DND-41 (cell line): ENCODE data around the gene PAPOLB.

Experiments
- ATAC-seq: fragments of 200-7000 bp; cut with Tn5 transposase; 3 replicates; pipeline ENCODE4 v1.9.1; 2021; ENCODE audit warnings: low read depth; ENCODE audit not compliant: insufficient read depth
- DNase-seq: peaks from one replicate; pipeline ENCODE4 v3.0.0-alpha.2; 2020
- H2AFZ ChIP-seq: 2 replicates; pipeline ENCODE4 v1.6.0; 2012; ENCODE audit warnings: low read depth, low read length
- H3K27ac ChIP-seq: 2 replicates; pipeline ENCODE4 v1.5.1; 2012; ENCODE audit warnings: low read length, inconsistent platforms
- H3K27me3 ChIP-seq: fragments of 200-600 bp; sonication (generic); 2 replicates; pipeline ENCODE4 v1.6.0; 2012; ENCODE audit warnings: low read length, mild to moderate bottlenecking, inconsistent platforms; ENCODE audit not compliant: insufficient read depth, poor library complexity
- H3K36me3 ChIP-seq: 2 replicates; pipeline ENCODE4 v1.5.1; 2012; ENCODE audit warnings: low read length, inconsistent platforms; ENCODE audit not compliant: insufficient read depth
- H3K4me1 ChIP-seq: 2 replicates; pipeline ENCODE4 v1.5.1; 2012; ENCODE audit warnings: mild to moderate bottlenecking, low read length; ENCODE audit not compliant: insufficient read depth
- H3K4me2 ChIP-seq: 2 replicates; pipeline ENCODE4 v1.6.0; 2012; ENCODE audit warnings: mild to moderate bottlenecking, moderate library complexity, low read length, inconsistent platforms; ENCODE audit not compliant: insufficient read depth
- H3K4me3 ChIP-seq, 2 experiments: fragments of 200-600 bp in 1 of 2; shearing (Covaris generic) in 1 of 2; 2 replicates each; pipeline ENCODE4 v1.5.1; 2012 to 2016; ENCODE audit warnings: inconsistent platforms in 2 of 2, low read length in 2 of 2, mild to moderate bottlenecking in 2 of 2, low read depth in 1 of 2, moderate library complexity in 1 of 2
- H3K79me2 ChIP-seq: 2 replicates; pipeline ENCODE4 v1.6.0; 2012; ENCODE audit warnings: low read length, inconsistent platforms; ENCODE audit not compliant: insufficient read depth
- H3K9ac ChIP-seq: 2 replicates; pipeline ENCODE4 v1.6.0; 2012; ENCODE audit warnings: low read depth, mild to moderate bottlenecking, inconsistent platforms, low read length, moderate library complexity
- H3K9me3 ChIP-seq: 2 replicates; pipeline ENCODE4 v1.5.1; 2012; ENCODE audit warnings: low read length, moderate library complexity, mild to moderate bottlenecking, inconsistent platforms; ENCODE audit not compliant: insufficient read depth, severe bottlenecking
- H4K20me1 ChIP-seq: 2 replicates; pipeline ENCODE4 v1.6.0; 2012; ENCODE audit warnings: low read length; ENCODE audit not compliant: insufficient read depth
- CTCF ChIP-seq: IDR thresholded peaks from 2 replicates; pipeline ENCODE4 v1.5.1; 2012; ENCODE audit warnings: borderline replicate concordance, low read length, moderate library complexity, mild to moderate bottlenecking; ENCODE audit not compliant: poor library complexity, severe bottlenecking; ENCODE audit errors: extremely low read depth
- EZH2 ChIP-seq: IDR thresholded peaks from 3 replicates; pipeline ENCODE4 v1.6.1; 2012; ENCODE audit warnings: borderline replicate concordance, low read depth, mild to moderate bottlenecking, moderate library complexity, low read length, inconsistent platforms; ENCODE audit not compliant: severe bottlenecking

Gene PAPOLB

GRCh38 chr7:4833691-4834600 is 27.9 kb downstream of the PAPOLB start:
- Histone ChIP-seq H3K4me1 (no peaks in the 10 kb centered on the region), H3K9me3 (no peaks in the 10 kb centered on the region), H3K4me2 (no peak overlapping the region), H3K79me2 (no peaks in the 10 kb centered on the region), H3K9ac (no peak overlapping the region), H4K20me1 (no peaks in the 10 kb centered on the region; the same call in none of the 2 replicates), H3K36me3 (no peaks in the 10 kb centered on the region), H3K4me3 (no peak overlapping the region), H3K27me3 (no peaks in the 10 kb centered on the region), H2AFZ (no peak overlapping the region), H3K27ac (no peak overlapping the region)
- DNase-seq, result no peak
- ATAC-seq, result no peak
- TF ChIP-seq CTCF (no peak), EZH2 (no peak)

- TF ChIP-seq CTCF (no peak), EZH2 (no peak)
- Histone ChIP-seq H3K27me3 (no peaks in the 10 kb centered on the region), H3K36me3 (no peaks in the 10 kb centered on the region), H3K27ac (no peak overlapping the region), H4K20me1 (no peaks in the 10 kb centered on the region; the same call in 1 of the 2 replicates), H3K4me3 (no peak overlapping the region), H3K4me1 (no peaks in the 10 kb centered on the region), H3K9ac (no peak overlapping the region), H3K79me2 (no peaks in the 10 kb centered on the region), H3K9me3 (no peaks in the 10 kb centered on the region), H2AFZ (no peak overlapping the region), H3K4me2 (no peak overlapping the region)
- no peak for ATAC-seq
- DNase-seq, result no peak
These were observed 28.7 kb downstream of the PAPOLB start for GRCh38 chr7:4833176-4833575.

- H3K9me3 ChIP-seq, result no peaks in the 10 kb centered on the region
- no peak overlapping the region for H3K4me3 ChIP-seq
- no peak for ATAC-seq
- DNase-seq, result no peak
- no peaks in the 10 kb centered on the region for H3K36me3 ChIP-seq
- no peaks in the 10 kb centered on the region for H3K27me3 ChIP-seq
- no peaks in the 10 kb centered on the region for H3K79me2 ChIP-seq
- no peak overlapping the region for H3K27ac ChIP-seq
- H4K20me1 ChIP-seq, result no peaks in the 10 kb centered on the region; the same call in 1 of the 2 replicates
- H3K4me1 ChIP-seq, result no peaks in the 10 kb centered on the region
- no peak overlapping the region for H3K4me2 ChIP-seq
- TF ChIP-seq EZH2 (no peak), CTCF (no peak)
- H2AFZ ChIP-seq, result no peak overlapping the region
- no peak overlapping the region for H3K9ac ChIP-seq
These were observed 29.1 kb downstream of the PAPOLB start for GRCh38 chr7:4832711-4833110.
